Ascending aorta (tissue), 2 donors: Measurements from ENCODE around the gene ACADSB. TPM values are rescaled to one million over a fixed set of nuclear protein-coding genes. Genes with fewer than 3 reads are reported as not detected.

Experiments used
- DNase-seq, 2 donors: peaks; one replicate each; pipeline ENCODE4 v3.0.0-alpha.2; 2019; ENCODE audit warnings: low spot score in 2 of 2
- H3K27ac ChIP-seq, 2 donors: fragments of 200-600 bp; sonication (generic); one replicate each; pipeline ENCODE4 v1.5.1; 2016 to 2017; ENCODE audit warnings: mild to moderate bottlenecking in 1 of 2
- H3K27me3 ChIP-seq: fragments of 200-600 bp; sonication (generic); one replicate; pipeline ENCODE4 v1.5.1; 2017
- H3K36me3 ChIP-seq, 2 donors: fragments of 200-600 bp; sonication (generic); one replicate each; pipeline ENCODE4 v1.5.1; 2016
- H3K4me1 ChIP-seq, 2 donors: fragments of 200-600 bp; sonication (generic); one replicate each; pipeline ENCODE4 v1.5.1; 2016 to 2017; ENCODE audit warnings: mild to moderate bottlenecking in 1 of 2
- H3K4me3 ChIP-seq, 2 donors: fragments of 200-600 bp; sonication (generic); one replicate each; pipeline ENCODE4 v1.5.1; 2016 to 2017; ENCODE audit warnings: mild to moderate bottlenecking in 1 of 2
- H3K9me3 ChIP-seq, 2 donors: fragments of 200-600 bp; sonication (generic); one replicate each; pipeline ENCODE4 v1.5.1; 2016
- intact Hi-C: fragments of 100-400 bp; cut with DNase I; formaldehyde crosslinking; loops from one replicate; pipeline ENCODE4 v1.15.1; 2023
- total RNA-seq: library from RNA; depleted of rRNA; stranded (reverse); fragments of >200 nt; gene quantifications from one replicate; pipeline ENCODE4 v1.1.0, GENCODE V29; 2016
- TF ChIP-seq, protein P1 (sequence below), 3 experiments: fragments of 200-600 bp in 2 of 3; fragments of 450-650 bp in 1 of 3; sonication (generic) in 2 of 3; IDR thresholded peaks; one replicate each; pipeline ENCODE4 v1.5.1; 2016 to 2019; ENCODE audit warnings: antibody characterized with exemption in 3 of 3, mild to moderate bottlenecking in 1 of 3, moderate library complexity in 1 of 3

Gene ACADSB
- total RNA-seq, 1 donor from 2014 or later = 1.8 TPM

GRCh38 chr10:123027861-123028260 lies 19.1 kb downstream of the ACADSB start:
- Histone ChIP-seq H3K27ac (no peak overlapping the region), H3K9me3 (no peaks in the 10 kb centered on the region), H3K27me3 (no peaks in the 10 kb centered on the region), H3K4me3 (no peak overlapping the region), H3K4me1 (no peaks in the 10 kb centered on the region), H3K36me3 (peaks cover 0 to 5% of the 10 kb centered on the region in 2 donors)
- TF ChIP-seq, protein P1, sequence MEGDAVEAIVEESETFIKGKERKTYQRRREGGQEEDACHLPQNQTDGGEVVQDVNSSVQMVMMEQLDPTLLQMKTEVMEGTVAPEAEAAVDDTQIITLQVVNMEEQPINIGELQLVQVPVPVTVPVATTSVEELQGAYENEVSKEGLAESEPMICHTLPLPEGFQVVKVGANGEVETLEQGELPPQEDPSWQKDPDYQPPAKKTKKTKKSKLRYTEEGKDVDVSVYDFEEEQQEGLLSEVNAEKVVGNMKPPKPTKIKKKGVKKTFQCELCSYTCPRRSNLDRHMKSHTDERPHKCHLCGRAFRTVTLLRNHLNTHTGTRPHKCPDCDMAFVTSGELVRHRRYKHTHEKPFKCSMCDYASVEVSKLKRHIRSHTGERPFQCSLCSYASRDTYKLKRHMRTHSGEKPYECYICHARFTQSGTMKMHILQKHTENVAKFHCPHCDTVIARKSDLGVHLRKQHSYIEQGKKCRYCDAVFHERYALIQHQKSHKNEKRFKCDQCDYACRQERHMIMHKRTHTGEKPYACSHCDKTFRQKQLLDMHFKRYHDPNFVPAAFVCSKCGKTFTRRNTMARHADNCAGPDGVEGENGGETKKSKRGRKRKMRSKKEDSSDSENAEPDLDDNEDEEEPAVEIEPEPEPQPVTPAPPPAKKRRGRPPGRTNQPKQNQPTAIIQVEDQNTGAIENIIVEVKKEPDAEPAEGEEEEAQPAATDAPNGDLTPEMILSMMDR (IDR thresholded peaks at IDR 0.05) = no peak
- intact Hi-C loops = no loop called here
- DNase-seq = no peak

DNA sequence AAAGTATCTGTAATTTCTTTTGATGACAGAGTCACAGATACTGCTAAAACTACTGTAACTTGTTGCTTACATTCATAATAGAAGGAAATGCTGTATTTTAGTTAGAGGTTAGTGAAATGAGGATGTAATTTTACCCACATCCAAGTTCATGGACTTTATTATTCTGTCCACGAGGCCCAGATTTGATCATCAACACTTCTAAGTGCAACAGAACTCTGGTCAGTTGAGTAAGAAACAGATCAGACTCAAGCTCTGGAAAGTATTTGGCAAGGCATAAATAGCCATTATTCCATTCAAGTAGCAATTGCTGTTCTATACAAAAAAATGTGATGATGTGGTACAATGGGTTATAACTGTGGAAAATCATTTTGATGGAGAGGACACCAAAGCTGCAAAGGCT lies 22.3 kb downstream of the ACADSB start:
- no peak for DNase-seq
- peaks cover 0 to 20% of the 10 kb centered on the region in 2 donors for H3K36me3 ChIP-seq
- TF ChIP-seq, protein P1 (IDR thresholded peaks at IDR 0.05) = no peak
- intact Hi-C loops = no loop called here
- no peaks in the 10 kb centered on the region for H3K27me3 ChIP-seq
- no peak overlapping the region for H3K27ac ChIP-seq
- H3K4me3 ChIP-seq = no peak overlapping the region
- H3K9me3 ChIP-seq = no peaks in the 10 kb centered on the region
- H3K4me1 ChIP-seq = no peaks in the 10 kb centered on the region

GRCh38 chr10:123034332-123034731 lies 25.5 kb downstream of the ACADSB start:
- TF ChIP-seq, protein P1 (IDR thresholded peaks at IDR 0.05) = no peak
- Histone ChIP-seq H3K27me3 (no peaks in the 10 kb centered on the region), H3K4me1 (no peaks in the 10 kb centered on the region), H3K36me3 (peaks cover 6 to 29% of the 10 kb centered on the region in 2 donors), H3K4me3 (no peak overlapping the region), H3K9me3 (no peaks in the 10 kb centered on the region), H3K27ac (no peak overlapping the region)
- intact Hi-C loops = no loop called here
- DNase-seq = no peak

DNA sequence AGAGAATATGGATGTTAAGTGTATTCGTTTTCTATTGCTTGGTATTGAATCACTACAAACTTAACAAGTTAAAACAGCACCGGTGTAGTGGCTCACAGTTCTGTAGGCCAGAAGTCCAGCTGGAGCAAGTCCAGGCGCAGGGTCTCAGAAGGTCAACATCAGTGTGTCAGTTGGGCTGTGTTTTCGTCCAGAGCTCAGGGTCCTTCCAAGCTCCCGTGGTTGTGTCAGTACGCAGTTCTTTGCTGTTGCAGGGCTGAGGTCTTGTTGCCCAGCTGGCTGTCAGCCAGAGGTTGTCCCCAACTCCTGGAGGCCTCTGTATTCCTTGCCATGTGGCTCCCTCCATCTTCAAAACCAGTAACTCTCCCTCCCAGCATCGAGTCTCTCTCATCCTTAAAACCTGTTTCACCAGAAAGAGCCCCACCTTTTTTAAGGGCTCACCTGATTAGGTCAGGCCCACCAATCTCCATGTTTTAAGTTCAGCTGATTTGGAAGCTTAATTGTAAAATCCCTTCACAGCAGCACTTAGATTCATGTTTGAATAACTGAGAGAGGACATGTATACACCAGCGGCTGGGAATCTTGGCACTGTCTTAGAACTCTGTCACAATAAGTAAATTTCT lies 26.8 kb downstream of the ACADSB start:
- H3K27ac ChIP-seq = no peak overlapping the region
- intact Hi-C loops = no loop called here
- TF ChIP-seq, protein P1 (IDR thresholded peaks at IDR 0.05) = no peak
- no peaks in the 10 kb centered on the region for H3K27me3 ChIP-seq
- no peaks in the 10 kb centered on the region for H3K4me1 ChIP-seq
- no peaks in the 10 kb centered on the region for H3K9me3 ChIP-seq
- DNase-seq = no peak
- peaks cover 6 to 24% of the 10 kb centered on the region in 2 donors for H3K36me3 ChIP-seq
- no peak overlapping the region for H3K4me3 ChIP-seq

DNA sequence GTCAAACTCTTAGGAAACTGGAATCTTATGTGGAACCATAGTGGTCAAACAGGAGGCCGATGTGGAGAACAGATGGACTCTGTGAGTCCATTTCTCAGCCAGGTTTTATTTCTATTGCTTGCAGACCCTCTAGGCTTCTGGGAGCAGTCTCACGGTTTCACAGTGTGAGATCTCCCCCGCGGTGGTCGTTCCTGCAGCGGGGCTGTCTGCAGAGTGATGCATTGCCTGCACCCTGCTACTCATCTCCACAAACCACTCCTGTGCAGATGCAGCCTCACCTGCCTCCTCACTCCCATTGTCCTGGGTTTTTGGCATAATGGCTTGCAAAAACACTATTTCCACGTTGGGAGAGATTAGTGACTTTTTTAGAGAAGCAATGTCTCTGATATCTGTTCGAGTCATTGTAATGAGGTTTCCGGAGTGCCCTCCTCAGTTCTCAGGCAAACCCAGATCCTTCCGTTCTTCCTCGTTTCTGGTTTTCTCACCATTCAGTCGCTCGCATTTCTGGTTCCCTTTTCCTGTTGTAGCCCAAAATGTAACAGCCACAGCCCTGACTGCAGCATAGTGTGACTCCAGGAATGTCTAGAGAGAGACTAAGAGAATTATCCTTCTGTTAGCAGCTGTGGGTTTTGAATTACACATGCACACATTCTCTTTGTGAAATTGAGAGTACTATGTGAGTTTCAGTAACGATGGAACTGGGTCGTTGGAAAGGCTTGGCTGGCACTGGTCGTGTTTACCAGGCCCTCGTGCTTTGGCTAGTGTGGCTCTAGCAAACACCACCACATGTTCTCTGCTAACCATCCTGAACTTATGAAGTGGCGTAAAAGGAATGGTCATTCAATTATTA lies 30.2 kb downstream of the ACADSB start:
- intact Hi-C loops = no loop called here

More for the DNA sequence above, 30.2 kb downstream of the ACADSB start:
- H3K27me3 ChIP-seq = no peaks in the 10 kb centered on the region
- H3K9me3 ChIP-seq = no peaks in the 10 kb centered on the region
- no peak overlapping the region for H3K27ac ChIP-seq
- no peaks in the 10 kb centered on the region for H3K4me1 ChIP-seq
- TF ChIP-seq, protein P1 (IDR thresholded peaks at IDR 0.05) = no peak
- no peak for DNase-seq
- H3K36me3 ChIP-seq = peaks cover 13 to 42% of the 10 kb centered on the region in 2 donors
- no peak overlapping the region for H3K4me3 ChIP-seq
